Measurements from ENCODE around the gene ZNF25. TPM values are rescaled to one million over a fixed set of nuclear protein-coding genes. Genes with fewer than 3 reads are reported as not detected.
"Not testable (repeated sequence)": the region's sequence is repeated elsewhere in the genome, so short reads cannot be mapped to it uniquely, and the experiment has no call there.

ZNF25 gene
- total RNA-seq = 5.0 and 5.7 TPM in 2 replicates
- polyA plus RNA-seq = 2.2 and 2.6 TPM in 2 replicates

DNA sequence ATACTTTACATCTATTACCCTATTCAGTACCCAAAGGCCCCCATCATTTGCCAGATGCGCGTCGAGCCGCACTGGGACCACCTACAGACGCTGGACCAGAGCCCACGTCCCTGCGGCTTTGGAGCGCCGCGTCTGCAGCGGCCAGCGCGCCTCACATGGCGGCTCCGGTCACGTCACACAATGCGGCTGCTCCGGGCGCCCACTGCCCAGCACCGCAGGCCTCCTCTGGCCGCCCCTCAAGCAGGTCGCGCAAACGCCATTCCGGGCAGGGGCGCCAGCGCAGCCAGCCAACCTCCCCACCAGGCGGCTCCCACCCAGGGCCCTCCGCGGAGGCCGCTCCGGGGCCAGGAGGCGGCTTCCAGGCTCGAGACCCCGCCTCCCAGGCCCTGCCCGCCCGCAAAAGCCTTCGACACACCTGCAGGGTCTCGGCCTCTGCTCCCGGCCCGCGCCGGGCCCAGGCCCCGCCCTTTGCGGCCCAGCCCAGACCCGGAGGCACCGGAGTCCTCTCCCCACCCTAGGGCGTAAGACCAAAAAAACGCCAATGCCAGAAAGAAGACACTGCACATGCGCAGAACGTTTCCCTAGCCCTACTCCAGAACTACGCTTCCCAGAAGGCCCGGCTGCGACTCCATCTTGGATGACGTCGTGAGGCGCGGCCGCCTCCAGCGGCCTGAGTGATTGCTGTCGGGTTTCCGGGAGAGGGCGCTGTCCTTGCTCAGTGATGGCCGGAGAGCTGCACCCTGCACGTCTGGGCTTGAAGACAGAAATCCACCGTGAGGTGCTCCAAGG is at the start of gene ZNF25:
ZNF25 (minus strand) TSS at position 557 of the 789 bp plus-strand sequence. CDS start 4,925 bp downstream, outside the sequence.
- Histone ChIP-seq H2AFZ (peak within 1 kb of the TSS; percentile 68), H3K27me3 (no peaks in the 10 kb centered on the region), H3K4me1 (ENCODE audit: insufficient read depth) (peaks cover 6% of the 10 kb centered on the region), H3K36me3 (replicated peaks; ENCODE audit: insufficient read depth, low read depth) (no peaks in the 10 kb centered on the region), H3K9me3 (ENCODE audit: low read depth) (no peaks in the 10 kb centered on the region), H3K27ac (peak within 1 kb of the TSS; percentile 92), H4K20me1 (ENCODE audit: insufficient read depth, poor library complexity, severe bottlenecking) (no peaks in the 10 kb centered on the region), H3K4me3 (peak within 1 kb of the TSS; percentile 39), H3K9me2 (replicated peaks; ENCODE audit: insufficient read depth) (no peaks in the 10 kb centered on the region), H3K79me2 (peaks cover 2% of the 10 kb centered on the region), H3K4me2 (peak within 1 kb of the TSS; percentile 80)
- no peak for TF ChIP-seq EZH2 (IDR thresholded peaks at IDR 0.05; ENCODE audit: borderline replicate concordance)
- TF ChIP-seq EZH2phosphoT487 (IDR thresholded peaks at IDR 0.05; ENCODE audit: low read depth, severe bottlenecking, unreplicated experiment) = no peak
- TF ChIP-seq, protein P1, sequence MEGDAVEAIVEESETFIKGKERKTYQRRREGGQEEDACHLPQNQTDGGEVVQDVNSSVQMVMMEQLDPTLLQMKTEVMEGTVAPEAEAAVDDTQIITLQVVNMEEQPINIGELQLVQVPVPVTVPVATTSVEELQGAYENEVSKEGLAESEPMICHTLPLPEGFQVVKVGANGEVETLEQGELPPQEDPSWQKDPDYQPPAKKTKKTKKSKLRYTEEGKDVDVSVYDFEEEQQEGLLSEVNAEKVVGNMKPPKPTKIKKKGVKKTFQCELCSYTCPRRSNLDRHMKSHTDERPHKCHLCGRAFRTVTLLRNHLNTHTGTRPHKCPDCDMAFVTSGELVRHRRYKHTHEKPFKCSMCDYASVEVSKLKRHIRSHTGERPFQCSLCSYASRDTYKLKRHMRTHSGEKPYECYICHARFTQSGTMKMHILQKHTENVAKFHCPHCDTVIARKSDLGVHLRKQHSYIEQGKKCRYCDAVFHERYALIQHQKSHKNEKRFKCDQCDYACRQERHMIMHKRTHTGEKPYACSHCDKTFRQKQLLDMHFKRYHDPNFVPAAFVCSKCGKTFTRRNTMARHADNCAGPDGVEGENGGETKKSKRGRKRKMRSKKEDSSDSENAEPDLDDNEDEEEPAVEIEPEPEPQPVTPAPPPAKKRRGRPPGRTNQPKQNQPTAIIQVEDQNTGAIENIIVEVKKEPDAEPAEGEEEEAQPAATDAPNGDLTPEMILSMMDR (IDR thresholded peaks at IDR 0.05; ENCODE audit: poor library complexity) = peak; percentile 99
- DNase-seq (ENCODE audit: low spot score) = peak; percentile 99
- under 1% methylated on average over 46 of the region's 66 CpGs for WGBS (ENCODE audit: low lambda C conversion rate, missing lambda C conversion rate)

DNA sequence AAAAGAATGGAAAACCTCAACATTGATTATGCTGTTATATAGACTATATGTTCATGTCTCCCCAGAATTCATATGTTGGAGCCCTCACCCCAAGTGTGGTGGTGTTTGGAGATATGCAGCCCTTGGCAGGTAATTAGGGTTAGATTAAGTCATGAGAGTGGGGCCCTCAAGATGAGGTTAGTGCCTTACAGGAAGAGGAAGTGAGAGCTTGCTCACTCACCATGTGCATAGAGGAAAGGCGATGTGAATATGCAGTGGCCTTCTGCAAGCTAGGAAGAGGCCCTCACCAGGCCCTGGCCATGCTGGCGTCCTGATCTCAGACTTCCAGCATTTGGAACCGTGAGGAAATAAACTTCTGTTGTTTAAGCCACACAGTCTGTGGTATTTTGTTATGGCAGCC is 48.8 kb upstream of the ZNF25 start:
- Histone ChIP-seq H3K27me3 (no peaks in the 10 kb centered on the region), H3K36me3 (replicated peaks; ENCODE audit: insufficient read depth, low read depth) (no peaks in the 10 kb centered on the region), H3K79me2 (no peaks in the 10 kb centered on the region), H3K9me3 (ENCODE audit: low read depth) (no peaks in the 10 kb centered on the region), H4K20me1 (ENCODE audit: insufficient read depth, poor library complexity, severe bottlenecking) (no peaks in the 10 kb centered on the region), H3K4me2 (no peak overlapping the region), H3K4me3 (no peak overlapping the region), H3K9me2 (replicated peaks; ENCODE audit: insufficient read depth) (no peaks in the 10 kb centered on the region), H3K4me1 (ENCODE audit: insufficient read depth) (no peaks in the 10 kb centered on the region), H2AFZ (no peak overlapping the region), H3K27ac (no peak overlapping the region)
- TF ChIP-seq EZH2phosphoT487 (IDR thresholded peaks at IDR 0.05; ENCODE audit: low read depth, severe bottlenecking, unreplicated experiment) = no peak
- TF ChIP-seq, protein P1 (IDR thresholded peaks at IDR 0.05; ENCODE audit: poor library complexity) = no peak
- no peak for TF ChIP-seq EZH2 (IDR thresholded peaks at IDR 0.05; ENCODE audit: borderline replicate concordance)
- DNase-seq (ENCODE audit: low spot score) = no peak
- WGBS (ENCODE audit: low lambda C conversion rate, missing lambda C conversion rate) = 93% methylated on average over 3 of the region's 3 CpGs

DNA sequence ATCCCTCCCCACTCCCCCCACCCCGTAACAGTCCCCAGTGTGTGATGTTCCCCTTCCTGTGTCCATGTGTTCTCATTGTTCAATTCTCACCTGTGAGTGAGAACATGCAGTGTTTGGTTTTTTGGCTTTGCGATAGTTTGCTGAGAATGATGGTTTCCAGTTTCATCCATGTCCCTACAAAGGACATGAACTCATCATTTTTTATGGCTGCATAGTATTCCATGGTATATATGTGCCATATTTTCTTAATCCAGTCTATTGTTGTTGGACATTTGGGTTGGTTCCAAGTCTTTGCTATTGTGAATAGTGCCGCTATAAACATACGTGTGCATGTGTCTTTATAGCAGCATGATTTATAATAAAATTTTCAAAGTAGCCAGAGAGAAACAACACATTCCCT is 42.7 kb upstream of the ZNF25 start:
- 97% methylated on average over 3 of the region's 4 CpGs for WGBS (ENCODE audit: low lambda C conversion rate, missing lambda C conversion rate)
- H2AFZ ChIP-seq; H3K27me3 ChIP-seq; H3K9me2 ChIP-seq (replicated peaks; ENCODE audit: insufficient read depth); H3K9me3 ChIP-seq (ENCODE audit: low read depth); H3K27ac ChIP-seq; H3K36me3 ChIP-seq (replicated peaks; ENCODE audit: insufficient read depth, low read depth); H3K4me2 ChIP-seq; DNase-seq (ENCODE audit: low spot score); H4K20me1 ChIP-seq (ENCODE audit: insufficient read depth, poor library complexity, severe bottlenecking); H3K4me1 ChIP-seq (ENCODE audit: insufficient read depth); H3K4me3 ChIP-seq: not testable (repeated sequence)
- H3K79me2 ChIP-seq = peaks cover 14% of the 10 kb centered on the region

DNA sequence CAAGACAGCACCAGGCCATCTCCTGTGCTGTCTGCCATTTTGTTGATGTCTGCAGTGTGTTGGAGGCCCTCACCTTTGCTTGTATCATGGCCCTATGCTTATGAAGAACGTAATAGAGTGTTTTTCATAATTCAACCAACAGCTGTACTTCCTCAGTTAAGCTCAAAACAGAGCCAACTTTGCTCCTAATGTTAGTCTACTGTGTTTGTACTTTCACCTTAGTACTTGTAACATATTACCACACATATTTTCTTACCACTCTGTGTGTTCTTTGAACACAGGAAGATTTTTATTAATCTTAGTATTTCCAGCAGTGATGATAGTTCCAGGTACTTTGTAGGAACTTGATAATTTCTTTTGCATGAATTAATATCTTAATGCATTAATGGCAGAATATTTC is 39.9 kb upstream of the ZNF25 start:
- H3K4me1 ChIP-seq (ENCODE audit: insufficient read depth) = peaks cover 6% of the 10 kb centered on the region
- H4K20me1 ChIP-seq (ENCODE audit: insufficient read depth, poor library complexity, severe bottlenecking) = no peaks in the 10 kb centered on the region
- 94% methylated on average over 1 of the region's 1 CpG for WGBS (ENCODE audit: low lambda C conversion rate, missing lambda C conversion rate)
- no peaks in the 10 kb centered on the region for H3K27me3 ChIP-seq
- H3K79me2 ChIP-seq = peaks cover 42% of the 10 kb centered on the region
- no peaks in the 10 kb centered on the region for H3K9me2 ChIP-seq (replicated peaks; ENCODE audit: insufficient read depth)
- no peaks in the 10 kb centered on the region for H3K9me3 ChIP-seq (ENCODE audit: low read depth)
- H3K36me3 ChIP-seq (replicated peaks; ENCODE audit: insufficient read depth, low read depth) = peaks cover 3% of the 10 kb centered on the region
- no peak overlapping the region for H2AFZ ChIP-seq
- TF ChIP-seq EZH2 (IDR thresholded peaks at IDR 0.05; ENCODE audit: borderline replicate concordance) (no peak), EZH2phosphoT487 (IDR thresholded peaks at IDR 0.05; ENCODE audit: low read depth, severe bottlenecking, unreplicated experiment) (no peak)
- TF ChIP-seq, protein P1 (IDR thresholded peaks at IDR 0.05; ENCODE audit: poor library complexity) = no peak
- H3K4me3 ChIP-seq = no peak overlapping the region
- DNase-seq (ENCODE audit: low spot score) = no peak
- H3K27ac ChIP-seq = no peak overlapping the region
- H3K4me2 ChIP-seq = no peak overlapping the region

All from hepatocyte (in vitro differentiated cells).